ENCODE data around the gene SHC3. TPM values are rescaled to one million over a fixed set of nuclear protein-coding genes. Genes with fewer than 3 reads are reported as not detected.
A peak's percentile ranks its signal among the peaks of the same experiment; 100 is the strongest.

SHC3 gene
- total RNA-seq, 4 donors from 2014 or later: 0.51 to 3.5 (median 2.5) TPM

GRCh38 chr9:89029788-89030187 lies 148.8 kb downstream of the SHC3 start:
- Histone ChIP-seq H3K36me3 (no peaks in the 10 kb centered on the region), H3K9me3 (no peaks in the 10 kb centered on the region), H3K27ac (no peak overlapping the region), H3K4me1 (no peaks in the 10 kb centered on the region), H3K27me3 (no peaks in the 10 kb centered on the region), H3K4me3 (no peak overlapping the region)
- DNase-seq: no peak
- TF ChIP-seq POLR2A (IDR thresholded peaks at IDR 0.05) (no peak), CTCF (IDR thresholded peaks at IDR 0.05) (no peak)
- intact Hi-C loops (cut with DNase I; ENCODE audit: low total_unique reads): no loop called here

- no peaks in the 10 kb centered on the region for H3K27me3 ChIP-seq
- no peak for DNase-seq
- no peaks in the 10 kb centered on the region for H3K9me3 ChIP-seq
- intact Hi-C loops (cut with DNase I; ENCODE audit: low total_unique reads): no loop called here
- peaks cover 0 to 4% of the 10 kb centered on the region in 2 donors for H3K4me1 ChIP-seq
- no peaks in the 10 kb centered on the region for H3K36me3 ChIP-seq
- H3K4me3 ChIP-seq: no peak overlapping the region
- TF ChIP-seq POLR2A (IDR thresholded peaks at IDR 0.05) (no peak), CTCF (IDR thresholded peaks at IDR 0.05) (no peak)
- H3K27ac ChIP-seq: peak overlapping the region in 1 of 2 donors; percentile 10
These were observed 151.7 kb downstream of the SHC3 start for GRCh38 chr9:89026876-89027275.

GRCh38 chr9:89025553-89025952 lies 153.1 kb downstream of the SHC3 start:
- Histone ChIP-seq H3K4me1 (peaks cover 5 to 15% of the 10 kb centered on the region in 2 donors), H3K27me3 (no peaks in the 10 kb centered on the region), H3K27ac (peak overlapping the region; percentile 92 to 97), H3K4me3 (no peak overlapping the region), H3K9me3 (no peaks in the 10 kb centered on the region), H3K36me3 (no peaks in the 10 kb centered on the region)
- no peak for TF ChIP-seq CTCF (IDR thresholded peaks at IDR 0.05)
- no peak for TF ChIP-seq POLR2A (IDR thresholded peaks at IDR 0.05)
- DNase-seq: no peak
- intact Hi-C loops (cut with DNase I; ENCODE audit: low total_unique reads): no loop called here

GRCh38 chr9:89024727-89025126 lies 153.9 kb downstream of the SHC3 start:
- no peaks in the 10 kb centered on the region for H3K27me3 ChIP-seq
- H3K36me3 ChIP-seq: no peaks in the 10 kb centered on the region
- intact Hi-C loops (cut with DNase I; ENCODE audit: low total_unique reads): no loop called here
- peak overlapping the region; percentile 92 to 97 for H3K27ac ChIP-seq
- no peak overlapping the region for H3K4me3 ChIP-seq
- no peak for DNase-seq
- H3K4me1 ChIP-seq: peaks cover 6 to 15% of the 10 kb centered on the region in 2 donors
- no peaks in the 10 kb centered on the region for H3K9me3 ChIP-seq
- TF ChIP-seq POLR2A (IDR thresholded peaks at IDR 0.05) (no peak), CTCF (IDR thresholded peaks at IDR 0.05) (no peak)

- H3K4me3 ChIP-seq: no peak overlapping the region
These were observed 154.9 kb downstream of the SHC3 start for GRCh38 chr9:89023740-89024139.

More at GRCh38 chr9:89023740-89024139, 154.9 kb downstream of the SHC3 start:
- intact Hi-C loops (cut with DNase I; ENCODE audit: low total_unique reads): no loop called here
- no peak for DNase-seq
- H3K27me3 ChIP-seq: no peaks in the 10 kb centered on the region
- no peaks in the 10 kb centered on the region for H3K36me3 ChIP-seq
- H3K9me3 ChIP-seq: no peaks in the 10 kb centered on the region
- H3K27ac ChIP-seq: peak overlapping the region; percentile 92 to 97
- TF ChIP-seq CTCF (IDR thresholded peaks at IDR 0.05): no peak
- no peak for TF ChIP-seq POLR2A (IDR thresholded peaks at IDR 0.05)
- peaks cover 6 to 15% of the 10 kb centered on the region in 2 donors for H3K4me1 ChIP-seq
